Activated T-cell treated with anti-CD3 and anti-CD28 coated beads, Interleukin-2, amount 50 U/mL, for 4 hours (primary cell): ENCODE measurements around the gene ABLIM1. TPM values are rescaled to one million over a fixed set of nuclear protein-coding genes. Genes with fewer than 3 reads are reported as not detected.

Experiments used
- ATAC-seq, 2 donors: fragments of 200-7000 bp; cut with Tn5 transposase; one replicate each; pipeline ENCODE4 v1.10.0; 2021
- DNase-seq: peaks from one replicate; pipeline ENCODE4 v3.0.0-alpha.2; 2020
- H3K27me3 Mint-ChIP-seq: one replicate; pipeline ENCODE4 v1.8.0; 2021; ENCODE audit warnings: low read depth, mixed read lengths
- H3K36me3 Mint-ChIP-seq: one replicate; pipeline ENCODE4 v1.8.0; 2022; ENCODE audit warnings: mixed read lengths; ENCODE audit not compliant: insufficient read depth
- H3K4me1 Mint-ChIP-seq: one replicate; pipeline ENCODE4 v1.8.0; 2021; ENCODE audit warnings: low read depth, mixed read lengths
- H3K4me3 Mint-ChIP-seq: one replicate; pipeline ENCODE4 v1.8.0; 2021; ENCODE audit warnings: mild to moderate bottlenecking, moderate library complexity, mixed read lengths
- H3K9me3 Mint-ChIP-seq: one replicate; pipeline ENCODE4 v1.8.0; 2021; ENCODE audit warnings: mixed read lengths
- total RNA-seq, 3 donors: library from RNA; stranded (reverse); gene quantifications; one replicate each; pipeline ENCODE4 v1.2.1, GENCODE V29; 2021

The ABLIM1 gene
- total RNA-seq, 3 donors from 2014 or later: 68.1 to 83.2 (median 76.2) TPM

GRCh38 chr10:114581071-114581470 is 77.0 kb downstream of the ABLIM1 start:
- Mint-ChIP-seq H3K36me3 (no peaks in the 10 kb centered on the region), H3K9me3 (no peaks in the 10 kb centered on the region), H3K4me3 (no peak overlapping the region), H3K4me1 (no peaks in the 10 kb centered on the region), H3K27me3 (peaks cover 1% of the 10 kb centered on the region)
- no peak for DNase-seq
- no peak for ATAC-seq

DNA sequence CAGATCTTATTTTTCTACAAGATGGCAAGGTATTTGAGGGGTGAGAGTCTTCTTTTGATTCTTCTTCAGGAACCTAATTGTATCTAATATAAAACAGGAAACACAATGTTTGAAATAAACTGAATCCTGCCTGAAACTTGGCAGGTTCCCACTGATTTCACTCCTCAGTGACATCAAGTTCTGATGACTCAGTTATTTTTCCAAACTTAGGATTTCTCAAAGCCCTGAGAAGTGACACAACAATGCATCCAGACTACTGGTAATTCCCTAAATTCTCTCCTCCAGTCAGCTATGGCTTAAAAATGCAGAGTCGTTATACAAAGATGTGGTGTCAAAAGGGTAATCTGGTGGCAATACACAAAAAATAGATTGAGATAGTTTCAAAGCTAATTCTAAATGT is 80.9 kb downstream of the ABLIM1 start:
- ATAC-seq: no peak
- no peaks in the 10 kb centered on the region for H3K4me1 Mint-ChIP-seq
- H3K27me3 Mint-ChIP-seq: peaks cover 1% of the 10 kb centered on the region
- DNase-seq: no peak
- H3K4me3 Mint-ChIP-seq: no peak overlapping the region
- no peaks in the 10 kb centered on the region for H3K9me3 Mint-ChIP-seq
- no peaks in the 10 kb centered on the region for H3K36me3 Mint-ChIP-seq

- DNase-seq (no peak), ATAC-seq (no peak)
- H3K36me3 Mint-ChIP-seq: no peaks in the 10 kb centered on the region
- H3K4me3 Mint-ChIP-seq: no peak overlapping the region
- no peaks in the 10 kb centered on the region for H3K9me3 Mint-ChIP-seq
- H3K27me3 Mint-ChIP-seq: peaks cover under 1% of the 10 kb centered on the region
- no peaks in the 10 kb centered on the region for H3K4me1 Mint-ChIP-seq
Measured at GRCh38 chr10:114576716-114577115, 81.4 kb downstream of the ABLIM1 start.

DNA sequence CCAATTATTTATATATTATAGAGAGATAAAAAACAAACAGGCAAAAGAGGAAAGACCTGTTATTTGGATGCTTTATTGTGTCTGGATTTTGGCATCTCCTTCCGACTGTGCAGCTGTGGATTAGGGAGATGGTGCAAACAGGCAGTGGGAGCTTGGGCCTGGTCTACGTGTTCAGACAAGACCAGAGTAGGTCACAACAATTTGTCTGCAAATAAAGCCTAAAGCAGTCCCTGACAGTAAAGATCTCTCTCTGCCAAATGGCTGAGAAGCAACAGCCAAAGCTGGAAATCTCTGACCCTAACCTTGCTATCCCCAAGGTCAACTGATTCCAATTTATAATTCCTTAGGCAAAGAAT is 82.0 kb downstream of the ABLIM1 start:
- ATAC-seq (no peak), DNase-seq (no peak)
- H3K36me3 Mint-ChIP-seq: no peaks in the 10 kb centered on the region
- H3K27me3 Mint-ChIP-seq: no peaks in the 10 kb centered on the region
- no peaks in the 10 kb centered on the region for H3K4me1 Mint-ChIP-seq
- no peak overlapping the region for H3K4me3 Mint-ChIP-seq
- no peaks in the 10 kb centered on the region for H3K9me3 Mint-ChIP-seq

- Mint-ChIP-seq H3K36me3 (no peaks in the 10 kb centered on the region), H3K4me1 (no peaks in the 10 kb centered on the region), H3K9me3 (no peaks in the 10 kb centered on the region), H3K4me3 (no peak overlapping the region), H3K27me3 (no peaks in the 10 kb centered on the region)
- no peak for DNase-seq
- ATAC-seq: no peak
Measured at GRCh38 chr10:114575417-114576131, 82.5 kb downstream of the ABLIM1 start.

- Mint-ChIP-seq H3K4me1 (no peaks in the 10 kb centered on the region), H3K9me3 (no peaks in the 10 kb centered on the region), H3K4me3 (no peak overlapping the region), H3K27me3 (no peaks in the 10 kb centered on the region), H3K36me3 (no peaks in the 10 kb centered on the region)
- DNase-seq: no peak
- ATAC-seq: no peak
Measured at GRCh38 chr10:114573330-114574045, 84.6 kb downstream of the ABLIM1 start.

DNA sequence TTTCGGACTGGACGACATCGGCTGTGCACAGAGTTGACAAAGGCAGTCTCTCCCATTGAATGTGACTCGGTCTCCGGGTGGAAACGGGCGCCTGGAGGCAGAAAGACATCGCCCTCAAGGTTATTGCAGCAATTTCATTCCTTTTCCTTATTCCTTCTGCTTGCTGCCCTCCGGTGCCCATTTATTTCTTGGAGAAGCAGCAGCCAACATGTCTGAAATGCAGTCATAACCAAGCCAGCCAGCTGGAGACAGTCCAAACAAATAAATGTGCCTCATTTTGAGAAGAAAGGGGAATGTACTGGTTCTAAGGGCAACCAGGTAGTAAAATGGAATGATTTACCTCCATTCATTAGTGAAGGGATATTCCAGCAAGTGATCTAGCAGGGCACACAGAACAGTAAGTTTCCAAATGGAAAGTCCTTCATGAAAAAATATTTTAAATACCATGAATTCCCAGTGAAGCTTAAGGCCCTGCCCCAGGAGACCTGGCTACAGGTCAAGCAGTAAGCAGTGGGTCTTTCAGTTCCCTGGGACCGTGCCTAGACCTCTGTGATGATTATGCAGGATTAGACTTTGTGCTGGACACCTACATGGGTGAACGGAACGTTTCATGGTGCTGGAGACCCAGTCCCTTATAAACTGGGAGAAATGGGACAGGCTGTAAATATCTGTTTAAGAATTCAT is 86.6 kb downstream of the ABLIM1 start:
- H3K4me1 Mint-ChIP-seq: no peaks in the 10 kb centered on the region
- H3K36me3 Mint-ChIP-seq: no peaks in the 10 kb centered on the region
- H3K9me3 Mint-ChIP-seq: no peaks in the 10 kb centered on the region
- no peaks in the 10 kb centered on the region for H3K27me3 Mint-ChIP-seq
- ATAC-seq (no peak), DNase-seq (no peak)
- H3K4me3 Mint-ChIP-seq: no peak overlapping the region

GRCh38 chr10:114566064-114566463 is 92.0 kb downstream of the ABLIM1 start:
- ATAC-seq: peak in 1 of 2 donors; percentile 46
- H3K9me3 Mint-ChIP-seq: no peaks in the 10 kb centered on the region
- no peak overlapping the region for H3K4me3 Mint-ChIP-seq
- DNase-seq: no peak
- no peaks in the 10 kb centered on the region for H3K4me1 Mint-ChIP-seq
- no peaks in the 10 kb centered on the region for H3K27me3 Mint-ChIP-seq
- no peaks in the 10 kb centered on the region for H3K36me3 Mint-ChIP-seq

DNA sequence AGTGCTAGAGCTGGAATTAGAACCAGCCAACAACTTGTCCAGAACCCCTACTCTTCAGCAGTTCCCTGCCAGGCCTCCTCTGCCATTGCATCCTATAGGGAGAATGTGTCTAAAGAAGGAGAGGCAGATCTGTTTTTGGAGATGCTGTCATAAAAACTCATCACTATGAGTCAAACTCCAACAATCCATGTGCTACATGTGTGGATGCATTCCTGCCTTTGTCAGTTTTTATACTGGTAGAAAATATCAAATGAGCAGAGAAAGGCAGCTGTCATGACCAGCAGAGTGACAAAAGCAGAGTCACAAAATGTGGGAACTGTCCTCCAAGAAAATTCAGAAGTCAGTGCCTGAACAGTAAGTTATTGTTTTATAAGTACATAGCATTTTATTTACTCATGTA is 93.0 kb downstream of the ABLIM1 start:
- Mint-ChIP-seq H3K36me3 (no peaks in the 10 kb centered on the region), H3K4me1 (no peaks in the 10 kb centered on the region), H3K9me3 (no peaks in the 10 kb centered on the region), H3K4me3 (no peak overlapping the region), H3K27me3 (no peaks in the 10 kb centered on the region)
- ATAC-seq (no peak), DNase-seq (no peak)

DNA sequence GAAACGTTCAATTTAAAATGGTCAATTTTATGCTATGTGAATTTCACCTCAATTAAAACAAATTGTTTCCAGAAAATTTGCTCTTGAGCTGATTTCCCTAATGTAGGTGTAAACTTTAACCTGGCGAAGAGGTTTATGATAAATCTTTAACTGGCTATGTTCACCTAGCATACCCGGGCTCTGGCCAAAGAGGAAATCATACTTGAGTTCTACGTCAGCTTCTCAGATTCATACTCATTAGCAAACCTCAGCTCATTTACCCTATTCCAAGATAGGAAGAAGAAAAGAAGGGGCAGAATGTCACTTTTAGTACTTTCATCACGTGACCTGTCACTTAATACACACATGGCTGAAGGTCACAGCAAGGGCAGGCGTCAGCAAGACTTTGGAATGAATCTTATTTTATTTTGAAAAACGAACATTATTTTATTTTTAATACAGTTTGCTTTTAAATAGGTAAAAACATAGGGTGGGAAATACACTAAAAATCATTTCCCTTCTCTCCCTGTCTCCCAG is 97.0 kb downstream of the ABLIM1 start:
- ATAC-seq: no peak
- no peaks in the 10 kb centered on the region for H3K36me3 Mint-ChIP-seq
- no peaks in the 10 kb centered on the region for H3K27me3 Mint-ChIP-seq
- no peaks in the 10 kb centered on the region for H3K4me1 Mint-ChIP-seq
- no peak for DNase-seq
- peaks cover 5% of the 10 kb centered on the region for H3K9me3 Mint-ChIP-seq
- H3K4me3 Mint-ChIP-seq: no peak overlapping the region

DNA sequence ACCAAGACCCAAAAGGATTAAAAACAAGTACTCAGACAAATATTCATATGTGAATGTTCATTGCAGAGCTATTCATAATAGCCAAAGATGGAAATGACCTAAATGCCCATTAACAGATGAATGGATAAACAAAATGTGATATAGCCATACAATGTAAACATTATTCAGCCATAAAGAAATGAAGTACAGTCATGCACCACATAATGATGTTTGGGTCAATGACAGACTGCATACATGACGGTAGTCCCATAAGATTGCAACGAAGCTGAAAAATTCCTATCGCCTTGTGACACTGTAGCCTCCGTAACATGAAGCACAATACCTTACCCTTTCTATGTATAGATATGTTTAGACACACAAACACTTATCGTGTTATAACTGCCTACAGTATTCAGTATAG is 97.9 kb downstream of the ABLIM1 start:
- ATAC-seq (no peak), DNase-seq (no peak)
- no peaks in the 10 kb centered on the region for H3K36me3 Mint-ChIP-seq
- no peak overlapping the region for H3K4me3 Mint-ChIP-seq
- no peaks in the 10 kb centered on the region for H3K27me3 Mint-ChIP-seq
- H3K9me3 Mint-ChIP-seq: peaks cover 5% of the 10 kb centered on the region
- no peaks in the 10 kb centered on the region for H3K4me1 Mint-ChIP-seq

GRCh38 chr10:114559636-114560035 is 98.4 kb downstream of the ABLIM1 start:
- Mint-ChIP-seq H3K27me3 (no peaks in the 10 kb centered on the region), H3K36me3 (no peaks in the 10 kb centered on the region), H3K4me1 (no peaks in the 10 kb centered on the region), H3K4me3 (no peak overlapping the region), H3K9me3 (peaks cover 5% of the 10 kb centered on the region)
- DNase-seq (no peak), ATAC-seq (no peak)

GRCh38 chr10:114557854-114558253 is 100.2 kb downstream of the ABLIM1 start:
- DNase-seq: no peak
- Mint-ChIP-seq H3K4me3 (no peak overlapping the region), H3K4me1 (no peaks in the 10 kb centered on the region), H3K36me3 (no peaks in the 10 kb centered on the region), H3K27me3 (no peaks in the 10 kb centered on the region), H3K9me3 (peaks cover 5% of the 10 kb centered on the region)
- ATAC-seq: no peak

- Mint-ChIP-seq H3K4me1 (no peaks in the 10 kb centered on the region), H3K4me3 (no peak overlapping the region), H3K27me3 (no peaks in the 10 kb centered on the region), H3K36me3 (no peaks in the 10 kb centered on the region), H3K9me3 (peaks cover 5% of the 10 kb centered on the region)
- DNase-seq (no peak), ATAC-seq (no peak)
Measured at GRCh38 chr10:114556236-114557122, 101.6 kb downstream of the ABLIM1 start.
